Activated naive CD8-positive, alpha-beta T cell treated with anti-CD3 and anti-CD28 coated beads, Interleukin-2, amount 50 U/mL, for 24 hours (primary cell): ENCODE data around the gene OR8H3.
"Not testable (repeated sequence)": the region's sequence is repeated elsewhere in the genome, so short reads cannot be mapped to it uniquely, and the experiment has no call there.

Experiments
- ATAC-seq: fragments of 150-1000 bp; cut with Tn5 transposase; one replicate; pipeline ENCODE4 v1.10.0; 2021
- DNase-seq: peaks from one replicate; pipeline ENCODE4 v3.0.0; 2021
- H3K27ac Mint-ChIP-seq: one replicate; pipeline ENCODE4 v1.8.0; 2021; ENCODE audit warnings: mild to moderate bottlenecking, mixed read lengths
- H3K27me3 Mint-ChIP-seq: one replicate; pipeline ENCODE4 v1.8.0; 2021; ENCODE audit warnings: mixed read lengths
- H3K36me3 Mint-ChIP-seq: one replicate; pipeline ENCODE4 v1.8.0; 2021; ENCODE audit warnings: low read depth, mixed read lengths
- H3K4me1 Mint-ChIP-seq: one replicate; pipeline ENCODE4 v1.8.0; 2021; ENCODE audit warnings: mixed read lengths
- H3K4me3 Mint-ChIP-seq: one replicate; pipeline ENCODE4 v1.8.0; 2021; ENCODE audit warnings: mild to moderate bottlenecking, moderate library complexity, mixed read lengths
- H3K9me3 Mint-ChIP-seq: one replicate; pipeline ENCODE4 v1.8.0; 2021; ENCODE audit warnings: mixed read lengths

The OR8H3 gene

GRCh38 chr11:56122073-56122472, at the start of gene OR8H3:
TSS of gene OR8H3 (plus strand) at chr11:56122373. CDS start at chr11:56122373, 0 bp downstream.
- H3K4me3 Mint-ChIP-seq = no peak within 1 kb of the TSS
- H3K36me3 Mint-ChIP-seq = no peaks in the 10 kb centered on the region
- DNase-seq (no peak), ATAC-seq (no peak)
- H3K4me1 Mint-ChIP-seq = no peaks in the 10 kb centered on the region
- H3K9me3 Mint-ChIP-seq = peaks cover 16% of the 10 kb centered on the region
- H3K27me3 Mint-ChIP-seq = no peaks in the 10 kb centered on the region
- no peak within 1 kb of the TSS for H3K27ac Mint-ChIP-seq

GRCh38 chr11:56089697-56090096, 32.5 kb upstream of the OR8H3 start:
- ATAC-seq = no peak
- Mint-ChIP-seq H3K9me3 (peaks cover 22% of the 10 kb centered on the region), H3K27ac (no peak overlapping the region), H3K4me3 (no peak overlapping the region), H3K4me1 (no peaks in the 10 kb centered on the region), H3K27me3 (no peaks in the 10 kb centered on the region), H3K36me3 (no peaks in the 10 kb centered on the region)
- no peak for DNase-seq

- H3K9me3 Mint-ChIP-seq = peaks cover 23% of the 10 kb centered on the region
- no peak within 1 kb of the TSS for H3K27ac Mint-ChIP-seq
- H3K4me3 Mint-ChIP-seq = no peak within 1 kb of the TSS
- no peaks in the 10 kb centered on the region for H3K4me1 Mint-ChIP-seq
- DNase-seq (no peak), ATAC-seq (no peak)
- H3K27me3 Mint-ChIP-seq = no peaks in the 10 kb centered on the region
- no peaks in the 10 kb centered on the region for H3K36me3 Mint-ChIP-seq
Measured at GRCh38 chr11:56093008-56093407, 29.2 kb upstream of the OR8H3 start, which contains the start of gene OR8I2. TSS of gene OR8I2 (plus strand) at chr11:56093308. CDS start at chr11:56093308, 0 bp downstream.

GRCh38 chr11:56103210-56103737, 18.9 kb upstream of the OR8H3 start, which contains the start of gene OR8H2:
TSS of gene OR8H2 (plus strand) at chr11:56103687. CDS start at chr11:56105043, 1,356 bp downstream.
- Mint-ChIP-seq H3K27me3 (no peaks in the 10 kb centered on the region), H3K9me3 (peaks cover 12% of the 10 kb centered on the region), H3K4me3 (no peak within 1 kb of the TSS), H3K4me1 (no peaks in the 10 kb centered on the region), H3K36me3 (no peaks in the 10 kb centered on the region), H3K27ac (no peak within 1 kb of the TSS)
- ATAC-seq (no peak), DNase-seq (no peak)

GRCh38 chr11:56140151-56140661, 18.0 kb downstream of the OR8H3 start, which contains the start of gene OR8J3:
TSS of gene OR8J3 (minus strand) at chr11:56140201. CDS start at chr11:56137718, 2,483 bp downstream.
- DNase-seq = no peak
- Mint-ChIP-seq H3K36me3 (no peaks in the 10 kb centered on the region), H3K9me3 (peaks cover 29% of the 10 kb centered on the region), H3K27ac (no peak within 1 kb of the TSS), H3K4me3 (no peak within 1 kb of the TSS), H3K4me1 (no peaks in the 10 kb centered on the region), H3K27me3 (no peaks in the 10 kb centered on the region)
- no peak for ATAC-seq

GRCh38 chr11:56143681-56144080, 21.5 kb downstream of the OR8H3 start:
- not testable (repeated sequence) for H3K4me3 Mint-ChIP-seq, H3K27me3 Mint-ChIP-seq, DNase-seq, H3K4me1 Mint-ChIP-seq, H3K36me3 Mint-ChIP-seq, ATAC-seq, H3K27ac Mint-ChIP-seq
- H3K9me3 Mint-ChIP-seq = peaks cover 26% of the 10 kb centered on the region

- H3K4me3 Mint-ChIP-seq = no peak overlapping the region
Measured at GRCh38 chr11:56151376-56151775, 29.2 kb downstream of the OR8H3 start.

GRCh38 chr11:56152333-56152732, 30.2 kb downstream of the OR8H3 start:
- peaks cover 42% of the 10 kb centered on the region for H3K9me3 Mint-ChIP-seq
- H3K4me1 Mint-ChIP-seq = no peaks in the 10 kb centered on the region
- H3K36me3 Mint-ChIP-seq = no peaks in the 10 kb centered on the region
- H3K27ac Mint-ChIP-seq = no peak overlapping the region
- no peak overlapping the region for H3K4me3 Mint-ChIP-seq
- DNase-seq (no peak), ATAC-seq (no peak)
- H3K27me3 Mint-ChIP-seq = no peaks in the 10 kb centered on the region

More at GRCh38 chr11:56151376-56151775, 29.2 kb downstream of the OR8H3 start:
- Mint-ChIP-seq H3K9me3 (peaks cover 41% of the 10 kb centered on the region), H3K27ac (no peak overlapping the region), H3K4me1 (no peaks in the 10 kb centered on the region), H3K36me3 (no peaks in the 10 kb centered on the region), H3K27me3 (no peaks in the 10 kb centered on the region)
- ATAC-seq = no peak
- DNase-seq = no peak

GRCh38 chr11:56160217-56160616, 38.0 kb downstream of the OR8H3 start, which contains the start of gene OR8K5:
TSS of gene OR8K5 (minus strand) at chr11:56160317. CDS start at chr11:56160317, 0 bp downstream.
- Mint-ChIP-seq H3K4me1 (no peaks in the 10 kb centered on the region), H3K27ac (no peak within 1 kb of the TSS), H3K27me3 (no peaks in the 10 kb centered on the region), H3K4me3 (no peak within 1 kb of the TSS), H3K36me3 (no peaks in the 10 kb centered on the region), H3K9me3 (peaks cover 10% of the 10 kb centered on the region)
- no peak for DNase-seq
- ATAC-seq = no peak

GRCh38 chr11:56163804-56164203, 41.6 kb downstream of the OR8H3 start:
- Mint-ChIP-seq H3K36me3 (no peaks in the 10 kb centered on the region), H3K9me3 (peaks cover 12% of the 10 kb centered on the region), H3K27ac (no peak overlapping the region), H3K4me1 (no peaks in the 10 kb centered on the region), H3K27me3 (no peaks in the 10 kb centered on the region), H3K4me3 (no peak overlapping the region)
- DNase-seq = no peak
- ATAC-seq = no peak

GRCh38 chr11:56172256-56172830, 50.2 kb downstream of the OR8H3 start:
- no peaks in the 10 kb centered on the region for H3K27me3 Mint-ChIP-seq
- H3K36me3 Mint-ChIP-seq = no peaks in the 10 kb centered on the region
- H3K4me1 Mint-ChIP-seq = no peaks in the 10 kb centered on the region
- DNase-seq (no peak), ATAC-seq (no peak)
- H3K27ac Mint-ChIP-seq = no peak overlapping the region
- no peak overlapping the region for H3K4me3 Mint-ChIP-seq
- peaks cover 5% of the 10 kb centered on the region for H3K9me3 Mint-ChIP-seq
